Stimulated activated CD4-positive, alpha-beta T cell treated with anti-CD3 and anti-CD28 coated beads, Interleukin-4, amount 100 ng/mL, for 4 hours (primary cell): ENCODE measurements around the gene ATXN7L2.
A peak's percentile ranks its signal among the peaks of the same experiment; 100 is the strongest.

Experiments
- DNase-seq, 2 experiments: peaks; one replicate each; pipeline ENCODE4 v3.0.0-alpha.2; 2020

ATXN7L2 gene

GRCh38 chr1:109499661-109500536 is 16.2 kb downstream of the ATXN7L2 start:
- DNase-seq: peak; percentile 46 to 51

- DNase-seq: no peak
Measured at GRCh38 chr1:109500941-109501381, 17.3 kb downstream of the ATXN7L2 start.

GRCh38 chr1:109501644-109502363 is 18.1 kb downstream of the ATXN7L2 start:
- DNase-seq: no peak

GRCh38 chr1:109502364-109502851 is 18.7 kb downstream of the ATXN7L2 start:
- peak in 1 of 2 experiments; percentile 54 for DNase-seq

GRCh38 chr1:109503935-109504334 is 20.2 kb downstream of the ATXN7L2 start:
- DNase-seq: no peak

GRCh38 chr1:109504974-109505373 is 21.3 kb downstream of the ATXN7L2 start:
- DNase-seq: no peak

GRCh38 chr1:109508001-109508872 is 24.5 kb downstream of the ATXN7L2 start:
- DNase-seq: no peak

- no peak for DNase-seq
Measured at GRCh38 chr1:109508873-109509175, 25.1 kb downstream of the ATXN7L2 start.

GRCh38 chr1:109509176-109510134 is 25.8 kb downstream of the ATXN7L2 start, which contains the start of gene AMIGO1:
TSS of gene AMIGO1 (minus strand) at chr1:109509727. CDS start at chr1:109508912, 815 bp downstream.
- DNase-seq: peak; percentile 56 to 72

- DNase-seq: no peak
Measured at GRCh38 chr1:109513110-109513710, 29.5 kb downstream of the ATXN7L2 start.

GRCh38 chr1:109514846-109515245 is 31.1 kb downstream of the ATXN7L2 start:
- no peak for DNase-seq

- DNase-seq: no peak
Measured at GRCh38 chr1:109516872-109517271, 33.2 kb downstream of the ATXN7L2 start.

GRCh38 chr1:109517337-109517736 is 33.6 kb downstream of the ATXN7L2 start:
- DNase-seq: no peak

GRCh38 chr1:109521002-109521951 is 37.6 kb downstream of the ATXN7L2 start:
- DNase-seq: no peak

- no peak for DNase-seq
Measured at GRCh38 chr1:109522026-109522425, 38.3 kb downstream of the ATXN7L2 start.

GRCh38 chr1:109523706-109524105 is 40.0 kb downstream of the ATXN7L2 start:
- no peak for DNase-seq

GRCh38 chr1:109527098-109527811 is 43.5 kb downstream of the ATXN7L2 start:
- DNase-seq: no peak

- DNase-seq: no peak
Measured at GRCh38 chr1:109527846-109528695, 44.4 kb downstream of the ATXN7L2 start.
